Measurements from ENCODE around the gene RNF121.

Gene RNF121

DNA sequence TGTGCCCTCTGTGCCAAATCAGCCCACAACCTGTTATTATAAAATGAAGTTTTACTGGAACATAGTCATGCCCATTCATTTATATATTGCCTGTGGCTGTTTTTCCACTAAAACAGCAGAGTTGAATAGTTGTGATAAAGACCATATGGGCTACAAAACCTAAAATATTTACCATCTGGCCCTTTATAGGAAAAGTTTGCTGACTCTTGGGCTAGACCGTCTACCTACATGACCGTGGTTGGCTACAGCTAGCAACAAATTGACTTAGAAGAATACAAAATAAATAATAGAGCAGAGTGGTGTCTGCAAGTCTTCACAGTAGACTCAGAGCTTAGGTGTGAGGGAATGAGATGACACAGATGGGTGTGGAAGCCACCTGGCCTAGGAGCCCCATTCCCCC is 58.7 kb downstream of the RNF121 start:
- DNase-seq (ENCODE audit: low read depth, low spot score), result no peak

DNA sequence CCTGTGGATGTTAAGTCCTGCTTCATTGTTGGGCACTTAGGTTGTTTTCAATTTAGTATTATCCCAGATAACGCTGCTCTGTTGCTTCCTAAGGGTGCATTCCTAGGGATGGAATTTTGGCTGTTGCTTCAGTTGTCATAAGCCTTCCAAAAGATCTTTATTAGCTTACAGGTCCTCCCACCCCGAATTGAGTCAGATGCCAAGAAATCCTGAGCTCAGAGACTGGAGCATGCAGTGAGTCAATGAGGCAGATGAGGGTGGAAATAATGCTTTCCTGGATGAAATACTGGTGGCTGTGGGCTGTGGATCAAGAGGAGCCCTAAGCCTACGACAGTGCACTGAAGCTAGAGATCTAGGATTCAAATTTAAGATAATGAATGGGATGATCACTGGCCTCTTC is 59.2 kb downstream of the RNF121 start:
- DNase-seq (ENCODE audit: low read depth, low spot score), result no peak

DNA sequence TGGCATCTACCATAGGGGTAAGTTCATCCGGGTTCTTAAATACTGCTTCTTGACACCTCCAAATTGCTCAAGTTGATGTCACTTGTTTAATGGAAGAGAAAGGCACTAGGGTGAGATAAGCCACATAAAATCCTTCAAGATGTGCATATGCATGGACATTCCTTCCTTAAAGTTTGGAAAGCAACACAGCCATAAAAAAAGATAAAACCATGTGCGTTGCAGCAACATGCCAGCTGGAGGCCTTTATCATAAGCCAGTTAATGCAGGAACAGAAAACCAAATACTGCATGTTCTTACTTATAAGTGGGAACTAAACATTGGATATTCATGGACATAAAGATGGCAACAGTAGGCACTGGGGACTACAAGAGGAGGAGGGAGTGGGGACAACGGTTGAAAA is 61.9 kb downstream of the RNF121 start:
- no peak for DNase-seq (ENCODE audit: low read depth, low spot score)

DNA sequence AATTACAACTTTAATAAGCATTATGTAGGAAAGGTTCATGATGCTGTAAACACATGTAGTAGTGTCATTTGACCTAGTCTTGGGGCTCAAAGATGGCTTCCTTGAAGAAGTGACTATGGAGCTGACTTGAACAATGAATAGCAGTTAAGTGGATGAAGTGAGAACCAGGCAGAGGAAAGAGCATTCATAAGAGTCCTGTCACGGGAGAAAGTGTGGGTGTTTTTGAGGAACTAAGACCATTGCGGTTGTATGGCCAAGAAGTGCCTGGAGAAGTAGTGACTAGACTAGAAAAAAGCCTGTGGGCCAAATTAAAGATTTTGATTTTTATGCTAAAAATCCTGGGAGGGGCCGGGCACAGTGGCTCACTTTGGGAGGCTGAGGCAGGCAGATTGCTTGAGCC is 62.6 kb downstream of the RNF121 start:
- DNase-seq (ENCODE audit: low read depth, low spot score), result no peak

DNA sequence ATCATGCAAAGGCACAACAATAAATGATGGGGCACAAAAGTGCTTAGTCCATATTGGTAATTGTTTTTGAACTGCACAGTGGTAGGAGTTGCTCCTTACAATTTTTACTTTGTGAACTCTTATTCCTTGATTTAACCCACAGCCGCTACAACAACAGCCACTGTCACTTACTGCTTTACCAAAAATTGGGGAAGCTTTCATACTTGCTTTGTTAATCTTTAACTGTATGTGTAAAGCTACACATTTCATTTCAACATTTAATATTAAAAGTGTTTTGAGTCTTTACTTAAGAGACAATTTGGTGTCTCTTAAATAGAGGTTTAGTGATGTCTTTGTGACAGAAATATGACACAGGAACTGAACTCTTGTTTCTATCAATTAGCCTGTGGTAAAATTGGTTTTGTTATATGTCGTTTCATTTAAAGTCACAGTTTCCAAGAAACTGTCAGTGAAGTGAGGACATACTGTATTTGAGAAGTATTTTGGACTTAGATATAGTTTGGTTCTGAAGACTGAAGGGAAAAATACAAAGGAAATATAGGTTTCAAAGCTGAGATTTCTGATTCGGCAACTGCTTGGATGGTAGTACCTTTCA is 63.4 kb downstream of the RNF121 start:
- no peak for DNase-seq (ENCODE audit: low read depth, low spot score)

DNA sequence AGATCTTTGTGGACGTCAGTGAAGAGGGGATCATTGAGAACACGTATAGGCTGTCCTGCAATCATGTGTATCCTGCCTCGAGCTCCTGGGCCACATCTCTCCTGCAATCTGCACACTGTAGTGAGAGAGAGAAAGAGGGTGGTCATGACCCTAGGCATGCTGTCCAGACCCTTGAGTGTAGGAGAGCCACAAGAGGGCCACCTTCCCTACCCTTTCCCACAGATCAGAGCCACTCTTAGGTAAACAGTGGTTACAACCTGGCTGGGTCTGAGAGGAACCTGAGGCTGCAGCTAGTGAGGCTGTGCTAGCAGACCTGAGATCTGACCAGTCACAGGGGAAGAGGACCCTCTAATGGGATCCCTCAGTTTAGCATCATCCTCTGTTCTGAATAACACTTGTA is 65.9 kb downstream of the RNF121 start:
- DNase-seq (ENCODE audit: low read depth, low spot score), result no peak

DNA sequence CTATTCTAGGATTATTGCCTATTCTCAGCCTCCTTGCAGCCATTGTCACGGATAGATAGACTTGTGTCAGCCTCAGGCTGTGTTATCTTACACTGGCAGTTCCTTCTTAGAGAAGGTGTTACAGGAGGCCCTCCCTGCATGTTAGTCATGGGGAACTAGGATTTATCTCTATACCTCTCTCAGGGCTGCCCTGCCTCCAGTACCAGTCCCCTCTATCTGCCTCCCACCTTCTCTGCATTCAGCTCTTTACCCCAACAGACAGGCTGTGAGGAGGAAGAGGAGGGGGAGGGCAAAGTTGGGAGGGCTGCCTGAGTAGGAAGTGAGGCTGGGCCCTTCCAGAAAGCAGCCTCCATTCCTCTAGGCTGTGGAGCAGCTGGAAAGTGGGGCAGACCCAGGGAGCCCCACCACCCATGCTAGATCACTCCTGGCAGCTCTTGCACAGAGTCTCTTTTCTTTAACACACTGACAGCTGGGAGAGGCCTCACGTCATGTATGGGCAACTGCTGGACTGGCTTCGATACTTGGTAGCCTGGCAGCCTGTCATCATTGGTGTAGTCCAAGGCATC is 67.0 kb downstream of the RNF121 start:
- DNase-seq (ENCODE audit: low read depth, low spot score), result no peak

DNA sequence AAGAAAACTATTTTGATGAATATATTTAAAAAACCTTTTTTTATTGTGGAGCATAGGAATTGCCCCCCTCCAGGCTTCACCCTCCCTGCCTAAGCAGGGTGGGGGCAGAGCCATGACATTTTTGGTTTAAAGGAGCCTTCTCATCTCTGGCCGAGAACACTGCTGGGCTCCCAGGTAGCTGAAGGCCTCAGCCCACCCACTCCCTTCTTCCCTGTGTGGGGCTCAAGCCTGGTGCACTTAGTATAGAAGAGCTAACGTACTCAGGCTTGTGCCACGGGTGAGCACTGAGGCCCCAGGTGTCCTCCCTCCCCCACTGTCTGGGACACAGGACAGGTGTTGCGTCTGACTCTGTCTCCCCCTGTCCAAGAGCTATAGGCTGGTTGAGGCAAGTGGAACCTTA is 67.7 kb downstream of the RNF121 start:
- DNase-seq (ENCODE audit: low read depth, low spot score), result no peak

DNA sequence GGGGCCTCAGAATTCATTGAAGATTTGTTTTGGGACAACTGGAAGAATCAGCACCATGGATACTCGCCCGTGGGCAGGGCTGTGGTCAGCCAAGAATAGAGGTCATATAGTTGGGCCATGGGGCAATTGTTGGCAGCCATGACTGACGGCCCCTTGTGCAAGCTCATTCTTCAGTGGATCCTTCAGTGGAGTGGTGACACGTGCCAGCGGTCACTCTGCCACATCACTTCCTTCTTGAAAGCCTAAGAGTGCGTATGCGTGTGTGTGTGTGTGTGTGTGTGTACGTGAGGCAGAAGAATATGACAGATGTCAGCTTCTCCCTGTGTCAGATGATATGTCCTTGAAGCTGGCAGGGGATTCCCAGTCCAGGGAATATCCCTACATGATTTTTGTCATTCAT is 68.1 kb downstream of the RNF121 start:
- DNase-seq (ENCODE audit: low read depth, low spot score), result no peak

DNA sequence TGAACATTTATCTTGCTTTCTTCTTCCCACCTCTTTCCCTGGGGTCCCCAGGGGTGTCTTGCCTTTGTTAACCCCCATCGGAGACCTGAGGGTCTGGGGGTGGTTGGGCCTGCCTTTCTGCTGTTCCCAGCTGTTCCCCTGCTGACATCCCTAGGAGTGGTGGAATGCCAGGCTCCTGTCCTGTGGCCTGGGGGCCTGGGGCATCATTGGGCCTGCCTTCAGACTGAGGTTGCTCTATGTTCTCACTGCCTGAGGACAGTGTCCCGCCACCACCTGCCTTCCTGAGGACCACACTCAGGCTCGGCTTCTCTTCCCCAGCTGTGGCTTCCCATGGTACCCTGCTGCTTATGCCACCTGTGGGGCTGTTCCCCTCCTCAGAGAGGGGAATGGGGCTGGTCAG is 68.7 kb downstream of the RNF121 start:
- no peak for DNase-seq (ENCODE audit: low read depth, low spot score)

DNA sequence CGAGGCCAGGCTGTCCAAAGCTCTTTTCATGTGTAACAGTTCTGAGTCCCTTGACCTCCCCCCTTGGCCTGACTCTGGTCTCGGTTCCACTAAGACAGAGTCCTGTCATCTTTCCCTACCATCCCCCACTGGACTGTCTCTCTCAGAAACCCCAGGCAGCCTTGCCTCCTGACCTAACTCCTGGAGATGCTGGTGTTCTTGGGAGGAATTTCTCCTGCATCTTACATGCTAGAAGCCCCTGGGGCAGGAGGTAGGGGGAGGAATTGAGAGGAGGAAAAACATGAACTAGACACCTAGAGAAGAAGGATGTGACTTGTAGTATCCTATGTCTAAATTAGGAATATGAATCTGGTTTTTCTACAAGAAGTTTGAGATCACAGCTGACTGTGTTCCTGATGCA is 69.2 kb downstream of the RNF121 start:
- no peak for DNase-seq (ENCODE audit: low read depth, low spot score)

DNA sequence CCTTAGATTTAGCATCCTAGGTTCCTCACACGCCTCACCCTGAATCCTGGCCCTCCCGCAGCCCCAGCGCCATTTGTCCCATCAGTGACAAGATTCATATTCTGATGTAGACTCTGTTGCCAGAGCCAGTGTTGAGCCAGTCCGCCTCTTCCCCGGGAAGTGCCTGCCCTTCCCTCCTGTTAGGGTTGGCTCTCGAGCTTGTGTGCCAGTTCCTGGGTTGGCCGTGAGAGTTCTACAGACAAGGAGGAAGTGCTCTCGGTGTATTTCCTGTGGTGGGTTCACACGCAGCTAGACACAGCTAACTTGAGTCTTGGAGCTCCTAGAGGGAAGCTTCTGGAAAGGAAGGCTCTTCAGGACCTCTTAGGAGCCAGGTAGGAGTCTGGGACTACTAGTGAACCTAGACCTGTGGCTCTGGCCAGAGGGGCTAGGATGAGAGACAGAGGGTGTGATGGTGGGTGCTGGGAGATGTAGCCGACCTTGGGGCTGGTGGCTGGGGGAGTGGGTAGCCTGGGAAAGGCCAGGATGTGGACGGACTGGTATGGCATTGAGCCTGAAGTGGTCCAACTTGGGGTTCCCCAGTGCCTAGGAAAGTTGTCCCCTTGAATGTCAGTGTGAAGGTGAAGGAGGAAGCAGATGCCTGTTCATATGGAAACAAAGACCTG is 69.9 kb downstream of the RNF121 start, which contains the start of gene IL18BP:
Gene IL18BP, plus strand, starts transcription at position 261 of the 662 bp plus-strand sequence. CDS start 1,076 bp downstream, outside the sequence.
- DNase-seq (ENCODE audit: low read depth, low spot score), result no peak

DNA sequence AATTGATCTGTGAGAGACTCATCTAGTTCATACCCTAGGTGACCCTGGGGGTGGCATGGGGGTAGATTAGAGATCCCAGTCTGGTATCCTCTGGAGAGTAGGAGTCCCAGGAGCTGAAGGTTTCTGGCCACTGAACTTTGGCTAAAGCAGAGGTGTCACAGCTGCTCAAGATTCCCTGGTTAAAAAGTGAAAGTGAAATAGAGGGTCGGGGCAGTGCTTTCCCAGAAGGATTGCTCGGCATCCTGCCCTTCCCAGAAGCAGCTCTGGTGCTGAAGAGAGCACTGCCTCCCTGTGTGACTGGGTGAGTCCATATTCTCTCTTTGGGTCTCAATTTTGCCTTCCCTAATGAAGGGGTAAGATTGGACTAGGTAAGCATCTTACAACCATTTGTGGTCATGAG is 70.5 kb downstream of the RNF121 start:
- DNase-seq (ENCODE audit: low read depth, low spot score), result no peak

DNA sequence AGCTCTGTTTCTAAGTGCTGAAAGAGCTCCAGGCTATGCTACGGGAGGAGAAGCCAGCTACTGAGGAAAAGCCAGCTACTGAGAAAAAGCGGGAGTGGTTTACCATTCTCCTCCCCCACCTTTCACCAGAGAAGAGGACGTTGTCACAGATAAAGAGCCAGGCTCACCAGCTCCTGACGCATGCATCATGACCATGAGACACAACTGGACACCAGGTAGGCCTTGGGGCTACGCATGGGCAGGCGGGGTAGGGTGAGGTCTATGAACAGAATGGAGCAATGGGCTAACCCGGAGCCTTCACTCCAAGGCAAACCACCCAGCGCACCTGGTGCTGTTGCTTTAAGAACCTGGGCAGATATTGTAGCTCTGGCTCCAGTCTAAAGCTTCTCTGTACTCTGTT is 71.0 kb downstream of the RNF121 start:
- DNase-seq (ENCODE audit: low read depth, low spot score), result no peak

DNA sequence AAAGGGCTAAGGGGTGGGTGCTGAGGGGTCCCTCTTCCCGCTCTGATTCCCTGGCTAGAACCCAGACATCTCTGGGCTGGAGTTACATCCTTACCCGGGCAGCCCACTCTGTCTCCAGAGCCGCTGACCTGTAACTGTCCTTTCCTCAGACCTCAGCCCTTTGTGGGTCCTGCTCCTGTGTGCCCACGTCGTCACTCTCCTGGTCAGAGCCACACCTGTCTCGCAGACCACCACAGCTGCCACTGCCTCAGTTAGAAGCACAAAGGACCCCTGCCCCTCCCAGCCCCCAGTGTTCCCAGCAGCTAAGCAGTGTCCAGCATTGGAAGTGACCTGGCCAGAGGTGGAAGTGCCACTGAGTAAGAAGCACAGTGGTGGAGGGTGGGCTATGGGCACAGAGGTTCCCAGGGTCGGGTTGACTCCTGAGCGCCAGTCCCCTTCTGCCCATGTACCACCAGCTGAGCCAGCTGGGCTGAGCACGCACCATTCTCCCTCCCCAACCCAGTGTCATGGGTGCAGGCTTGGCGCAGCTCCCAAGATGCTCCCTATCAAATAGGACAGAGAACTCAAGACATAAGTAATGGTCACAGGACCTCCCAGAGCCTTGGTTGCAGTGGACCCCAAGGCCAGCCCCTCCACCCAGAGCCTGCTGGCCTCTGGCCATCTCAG is 71.5 kb downstream of the RNF121 start:
- no peak for DNase-seq (ENCODE audit: low read depth, low spot score)

DNA sequence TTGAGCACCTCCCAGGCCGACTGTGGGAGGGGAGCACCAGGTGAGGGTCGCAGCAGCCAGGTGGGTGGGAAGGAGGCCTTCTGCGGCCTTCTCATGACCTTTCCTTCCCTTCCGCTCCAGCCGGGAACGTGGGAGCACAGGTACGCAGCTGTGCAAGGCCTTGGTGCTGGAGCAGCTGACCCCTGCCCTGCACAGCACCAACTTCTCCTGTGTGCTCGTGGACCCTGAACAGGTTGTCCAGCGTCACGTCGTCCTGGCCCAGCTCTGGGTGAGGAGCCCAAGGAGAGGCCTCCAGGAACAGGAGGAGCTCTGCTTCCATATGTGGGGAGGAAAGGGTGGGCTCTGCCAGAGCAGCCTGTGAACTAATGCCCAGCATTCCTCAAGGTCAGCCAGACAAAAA is 72.4 kb downstream of the RNF121 start:
- no peak for DNase-seq (ENCODE audit: low read depth, low spot score)

DNA sequence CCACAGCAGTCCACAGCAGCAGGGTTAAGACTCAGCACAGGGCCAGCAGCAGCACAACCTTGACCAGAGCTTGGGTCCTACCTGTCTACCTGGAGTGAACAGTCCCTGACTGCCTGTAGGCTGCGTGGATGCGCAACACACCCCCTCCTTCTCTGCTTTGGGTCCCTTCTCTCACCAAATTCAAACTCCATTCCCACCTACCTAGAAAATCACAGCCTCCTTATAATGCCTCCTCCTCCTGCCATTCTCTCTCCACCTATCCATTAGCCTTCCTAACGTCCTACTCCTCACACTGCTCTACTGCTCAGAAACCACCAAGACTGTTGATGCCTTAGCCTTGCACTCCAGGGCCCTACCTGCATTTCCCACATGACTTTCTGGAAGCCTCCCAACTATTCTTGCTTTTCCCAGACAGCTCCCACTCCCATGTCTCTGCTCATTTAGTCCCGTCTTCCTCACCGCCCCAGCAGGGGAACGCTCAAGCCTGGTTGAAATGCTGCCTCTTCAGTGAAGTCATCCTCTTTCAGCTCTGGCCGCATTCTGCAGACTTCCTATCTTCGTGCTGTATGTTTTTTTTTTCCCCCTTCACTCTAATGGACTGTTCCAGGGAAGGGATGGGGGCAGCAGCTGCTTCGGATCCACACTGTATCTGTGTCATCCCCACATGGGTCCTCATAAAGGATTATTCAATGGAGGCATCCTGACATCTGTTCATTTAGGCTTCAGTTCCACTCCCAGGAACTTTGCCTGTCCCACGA is 73.2 kb downstream of the RNF121 start:
- no peak for DNase-seq (ENCODE audit: low read depth, low spot score)

DNA sequence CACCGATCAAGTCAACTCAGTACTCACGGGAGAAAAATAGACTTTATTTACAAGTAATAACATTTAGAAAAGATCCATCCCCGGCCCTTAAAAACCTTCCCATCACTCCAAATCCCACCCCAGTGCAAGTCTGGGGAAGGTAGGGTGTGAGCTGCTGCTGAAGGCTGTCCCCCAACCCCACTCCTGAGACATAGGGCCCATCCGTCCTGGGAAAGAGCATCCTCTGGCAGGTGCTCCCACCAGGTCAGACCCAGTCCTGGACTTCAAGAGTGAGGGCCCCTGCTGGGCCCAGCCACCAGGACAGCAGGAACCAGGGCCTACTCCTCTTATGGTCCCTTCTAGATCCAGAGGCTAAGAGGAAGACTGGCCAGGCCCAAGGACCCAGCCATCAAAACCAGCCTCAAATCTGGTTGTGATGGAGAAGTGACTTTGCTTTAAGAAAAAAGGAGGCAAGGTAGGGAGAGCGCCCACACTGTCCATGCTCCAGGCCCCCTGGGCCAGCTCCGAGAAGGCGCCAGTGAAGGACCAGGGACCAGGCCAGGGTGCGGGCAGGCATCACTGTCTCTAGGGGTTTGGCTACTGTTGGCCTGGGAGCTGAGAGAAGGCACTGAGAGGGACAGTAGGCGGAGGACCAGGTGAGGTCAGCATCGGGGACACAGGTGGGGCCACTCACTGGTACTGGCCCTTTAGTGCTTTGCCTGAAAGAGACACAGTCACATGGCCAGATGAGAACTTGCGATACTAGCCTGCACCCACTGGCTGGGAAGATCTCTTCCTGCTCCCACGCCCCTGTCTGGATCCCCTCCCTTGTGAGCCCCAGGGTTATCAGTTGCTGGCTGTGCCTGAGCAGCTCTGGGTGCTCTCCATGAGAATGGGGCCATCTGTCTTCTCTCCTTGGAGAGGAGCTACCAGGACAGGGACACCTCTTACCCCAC is 74.3 kb downstream of the RNF121 start:
- no peak for DNase-seq (ENCODE audit: low read depth, low spot score)

DNA sequence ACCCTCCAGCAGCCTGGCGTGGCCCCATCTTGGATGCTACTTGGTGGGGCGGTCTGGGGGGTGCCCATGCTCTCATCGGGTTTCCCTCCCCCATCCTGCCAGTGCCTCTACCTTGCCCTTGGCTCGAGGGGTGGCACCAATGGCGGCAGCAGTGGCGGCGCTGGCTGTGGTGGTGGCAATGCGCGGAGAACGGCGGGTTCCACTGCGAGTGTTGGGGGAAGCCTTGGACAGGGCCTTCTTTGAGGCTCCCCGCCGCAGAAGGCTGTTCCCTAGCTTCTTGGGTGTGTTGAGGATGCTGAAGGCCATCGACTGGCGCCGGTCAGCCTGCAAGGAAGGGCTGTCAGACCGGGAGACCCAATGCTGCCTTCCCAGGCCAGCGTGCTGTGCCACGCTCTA is 74.9 kb downstream of the RNF121 start:
- DNase-seq (ENCODE audit: low read depth, low spot score), result no peak

DNA sequence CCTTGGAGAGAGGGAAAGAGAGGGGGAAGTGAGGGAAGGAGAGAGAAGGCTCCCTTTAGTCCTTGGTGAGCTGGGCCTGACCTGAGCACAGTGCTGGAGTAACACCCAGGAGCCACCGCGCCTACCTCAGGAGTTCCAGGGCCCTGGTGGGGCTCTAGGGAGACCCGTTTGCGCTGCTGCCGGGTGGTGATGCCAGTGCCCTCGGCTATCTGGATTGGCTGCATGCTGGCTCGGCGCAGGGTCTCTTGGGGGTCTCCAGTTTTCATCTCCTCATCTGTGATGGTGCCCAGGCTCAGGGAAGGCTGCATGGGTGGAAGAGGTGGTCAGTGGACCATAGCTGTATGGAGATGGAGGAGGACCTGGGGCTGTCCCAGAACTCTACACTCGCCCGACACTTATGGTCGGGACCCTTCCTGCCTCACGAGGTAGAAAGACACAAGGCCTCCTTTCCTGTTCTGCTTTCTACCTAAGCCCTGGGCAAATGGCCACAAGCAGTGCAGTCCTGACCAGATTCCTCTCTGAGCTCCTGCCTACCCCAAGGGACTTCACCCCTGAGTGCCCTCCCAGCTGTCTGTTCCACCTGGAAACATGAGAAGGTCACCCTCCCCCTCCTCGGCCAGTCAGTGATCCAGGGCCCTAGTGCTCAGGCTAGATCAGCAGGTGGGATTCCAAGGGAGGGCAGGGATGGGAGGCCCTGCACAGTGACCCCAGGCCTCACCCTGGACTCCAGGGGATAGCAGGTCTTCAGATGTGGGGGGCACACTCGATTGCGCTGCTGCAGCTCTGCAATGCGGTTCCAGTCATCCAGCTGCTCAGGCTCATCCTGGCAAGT is 75.9 kb downstream of the RNF121 start:
- no peak for DNase-seq (ENCODE audit: low read depth, low spot score)

All from activated naive CD8-positive, alpha-beta T cell treated with anti-CD3 and anti-CD28 coated beads, Interleukin-2, amount 50 U/mL, for 16 hours (primary cell).